Right lobe of liver (tissue), 6 donors: Measurements from ENCODE around the gene DRD4. TPM values are rescaled to one million over a fixed set of nuclear protein-coding genes. Genes with fewer than 3 reads are reported as not detected.

ENCODE experiments used
- ATAC-seq, 4 donors: fragments of 200-7000 bp; cut with Tn5 transposase; one replicate each; pipeline ENCODE4 v1.9.1; 2020; ENCODE audit warnings: mild to moderate bottlenecking in 4 of 4, moderate library complexity in 4 of 4
- DNase-seq, 3 donors: peaks; one replicate each; pipeline ENCODE4 v3.0.0-alpha.2; 2020
- H3K27ac ChIP-seq, 3 donors: fragments of 200-600 bp; one replicate each; pipeline ENCODE4 v1.8.0; 2022
- H3K27me3 ChIP-seq, 2 donors: fragments of 200-600 bp; one replicate each; pipeline ENCODE4 v1.8.0; 2022
- H3K36me3 ChIP-seq, 4 donors: fragments of 200-600 bp; sonication (generic) in 1 of 4; one replicate each; pipeline versions ENCODE4 v1.5.1 to v1.8.0; 2017 to 2022; ENCODE audit warnings: control low read depth in 1 of 4
- H3K4me1 ChIP-seq, 4 donors: fragments of 200-600 bp; sonication (generic) in 1 of 4; one replicate each; pipeline versions ENCODE4 v1.5.1 to v1.8.0; 2017 to 2022; ENCODE audit warnings: control low read depth in 1 of 4
- H3K4me3 ChIP-seq, 3 donors: fragments of 200-600 bp; one replicate each; pipeline ENCODE4 v1.8.0; 2022
- H3K9me3 ChIP-seq, 4 donors: fragments of 200-600 bp; sonication (generic) in 1 of 4; one replicate each; pipeline versions ENCODE4 v1.5.1 to v1.8.0; 2017 to 2022; ENCODE audit warnings: control low read depth in 1 of 4
- CTCF ChIP-seq, 4 donors: fragments of 200-600 bp in 3 of 4; fragments of 450-650 bp in 1 of 4; IDR thresholded peaks; one replicate each; pipeline versions ENCODE4 v1.5.1 to v1.8.0; 2016 to 2022; ENCODE audit warnings: antibody characterized with exemption in 4 of 4, mild to moderate bottlenecking in 2 of 4
- POLR2A ChIP-seq: fragments of 450-650 bp; IDR thresholded peaks from one replicate; pipeline ENCODE4 v1.6.1; 2017; ENCODE audit warnings: antibody characterized with exemption, mild to moderate bottlenecking
- WGBS: methylation state at CpG from one replicate; pipeline ENCODE4 v1.1.6; 2018; ENCODE audit warnings: low coverage, low lambda C conversion rate; ENCODE audit not compliant: insufficient coverage; ENCODE audit errors: missing lambda C conversion rate; 5-methylcytosine and 5-hydroxymethylcytosine counted together
- intact Hi-C, 2 donors: fragments of 100-400 bp; cut with DNase I; formaldehyde crosslinking; loops; one replicate each; pipeline versions ENCODE4 v1.11.2 to v1.14.1; 2022
- total RNA-seq, 6 experiments: library from RNA; depleted of rRNA in 2 of 6; stranded (reverse); fragments of >200 nt in 2 of 6; fragmentation: NEBNext Ultra II Directional in 3 of 6; extraction: Animal tissue kit (Norgen Biotek cat#: 25700) in 3 of 6; gene quantifications; one replicate each; pipeline versions ENCODE4 v1.1.0 to v1.2.4, GENCODE V29; 2016 to 2023
- donor health status: DM: no; HTN: yes; CAD: no.
- donor health status: DM: no; HTN: no; CAD: no.
- donor health status: DM: no; HTN: no; CAD: no.
- donor health status: DM: no; HTN: yes; CAD: no.
- donor health status: DM: no; HTN: yes; CAD: no.

Gene DRD4
- total RNA-seq, 6 experiments from 2014 or later, result 0.31 to 0.90 (median 0.41) TPM; not detected in 2

GRCh38 chr11:596374-596773 is 40.7 kb upstream of the DRD4 start:
- WGBS, result 80% methylated on average over 1 of the region's 10 CpGs
- TF ChIP-seq CTCF (IDR thresholded peaks at IDR 0.05) (no peak), POLR2A (no peak)
- intact Hi-C loops, result no loop called here

GRCh38 chr11:597166-597725 is 39.8 kb upstream of the DRD4 start:
- DNase-seq (no peak), ATAC-seq (no peak)
- Histone ChIP-seq H3K4me1 (no peaks in the 10 kb centered on the region), H3K4me3 (no peak overlapping the region), H3K36me3 (peaks cover 0 to 94% (median 42%) of the 10 kb centered on the region in 4 donors), H3K27me3 (no peaks in the 10 kb centered on the region), H3K27ac (no peak overlapping the region), H3K9me3 (no peaks in the 10 kb centered on the region)
- no peak for TF ChIP-seq CTCF (IDR thresholded peaks at IDR 0.05)
- TF ChIP-seq POLR2A, result no peak
- intact Hi-C loops, result no loop called here
- WGBS, result 82% methylated on average over 9 of the region's 29 CpGs

More at GRCh38 chr11:596374-596773, 40.7 kb upstream of the DRD4 start:
- ATAC-seq, result no peak
- Histone ChIP-seq H3K27me3 (no peaks in the 10 kb centered on the region), H3K27ac (no peak overlapping the region), H3K9me3 (no peaks in the 10 kb centered on the region), H3K36me3 (peaks cover 0 to 91% (median 41%) of the 10 kb centered on the region in 4 donors), H3K4me3 (no peak overlapping the region), H3K4me1 (no peaks in the 10 kb centered on the region)
- DNase-seq, result no peak

GRCh38 chr11:598005-598680 is 38.9 kb upstream of the DRD4 start:
- intact Hi-C loops, result no loop called here
- no peak for TF ChIP-seq CTCF (IDR thresholded peaks at IDR 0.05)
- no peak for TF ChIP-seq POLR2A
- Histone ChIP-seq H3K27ac (no peak overlapping the region), H3K9me3 (no peaks in the 10 kb centered on the region), H3K36me3 (peaks cover 0 to 89% (median 39%) of the 10 kb centered on the region in 4 donors), H3K4me3 (no peak overlapping the region), H3K27me3 (no peaks in the 10 kb centered on the region), H3K4me1 (peaks cover 0 to 5% (median 2%) of the 10 kb centered on the region in 4 donors)
- ATAC-seq (peak in 1 of 4 donors; percentile 3), DNase-seq (no peak)
- WGBS, result 88% methylated on average over 6 of the region's 30 CpGs

GRCh38 chr11:601573-602245 is 35.4 kb upstream of the DRD4 start:
- TF ChIP-seq CTCF (IDR thresholded peaks at IDR 0.05), result no peak
- TF ChIP-seq POLR2A, result no peak
- DNase-seq, result no peak
- intact Hi-C loops, result no loop called here
- no peaks in the 10 kb centered on the region for H3K27me3 ChIP-seq
- no peak overlapping the region for H3K27ac ChIP-seq
- peaks cover 0 to 90% (median 50%) of the 10 kb centered on the region in 4 donors for H3K36me3 ChIP-seq
- no peak overlapping the region for H3K4me3 ChIP-seq
- H3K9me3 ChIP-seq, result no peaks in the 10 kb centered on the region
- H3K4me1 ChIP-seq, result peaks cover 0 to 17% (median 5%) of the 10 kb centered on the region in 4 donors
- ATAC-seq, result no peak
- WGBS, result 94% methylated on average over 10 of the region's 23 CpGs
